Trophoblast cell (in vitro differentiated cells and primary cell): ENCODE data around the gene SPATA6L. TPM values are rescaled to one million over a fixed set of nuclear protein-coding genes. Genes with fewer than 3 reads are reported as not detected.

ENCODE experiments used
- DNase-seq, 2 donors: peaks; one replicate each; pipeline ENCODE4 v3.0.0-alpha.2; 2016
- H2AFZ ChIP-seq: 2 replicates; pipeline ENCODE4 v1.6.1; 2013; ENCODE audit warnings: low read length, moderate library complexity, mild to moderate bottlenecking; ENCODE audit not compliant: insufficient read depth, poor library complexity
- H2AK5ac ChIP-seq: 2 replicates; pipeline ENCODE4 v1.6.1; 2013; ENCODE audit warnings: mild to moderate bottlenecking, low read length
- H2BK120ac ChIP-seq: 2 replicates; pipeline ENCODE4 v1.6.1; 2013; ENCODE audit warnings: low read length, mild to moderate bottlenecking, moderate library complexity; ENCODE audit not compliant: insufficient read depth, poor library complexity
- H2BK12ac ChIP-seq: 2 replicates; pipeline ENCODE4 v1.6.1; 2013; ENCODE audit warnings: mild to moderate bottlenecking, low read length, moderate library complexity
- H2BK5ac ChIP-seq: 2 replicates; pipeline ENCODE4 v1.6.1; 2013; ENCODE audit warnings: low read length, low read depth, moderate library complexity, mild to moderate bottlenecking; ENCODE audit not compliant: poor library complexity
- H3K14ac ChIP-seq: 2 replicates; pipeline ENCODE4 v1.6.1; 2013; ENCODE audit warnings: mild to moderate bottlenecking, low read length
- H3K18ac ChIP-seq: 2 replicates; pipeline ENCODE4 v1.6.1; 2013; ENCODE audit warnings: mild to moderate bottlenecking, low read length
- H3K23ac ChIP-seq: 2 replicates; pipeline ENCODE4 v1.6.1; 2013; ENCODE audit warnings: low read length
- H3K27ac ChIP-seq: 2 replicates; pipeline ENCODE4 v1.5.1; 2013; ENCODE audit warnings: low read depth, mild to moderate bottlenecking, inconsistent platforms, low read length, moderate library complexity
- H3K27me3 ChIP-seq: 2 replicates; pipeline ENCODE4 v1.6.1; 2013; ENCODE audit warnings: inconsistent platforms, mild to moderate bottlenecking, low read length, moderate library complexity; ENCODE audit not compliant: insufficient read depth
- H3K36me3 ChIP-seq, 2 experiments: 1 replicate in 1 of 2; 2 replicates in 1 of 2; pipeline ENCODE4 v1.6.1; 2013; ENCODE audit warnings: low read length in 2 of 2, mild to moderate bottlenecking in 2 of 2, moderate library complexity in 1 of 2; ENCODE audit not compliant: insufficient read depth in 2 of 2, control insufficient read depth in 1 of 2
- H3K4ac ChIP-seq: 2 replicates; pipeline ENCODE4 v1.6.1; 2013; ENCODE audit warnings: low read depth, mild to moderate bottlenecking, low read length, moderate library complexity
- H3K4me1 ChIP-seq, 2 experiments: 1 replicate in 1 of 2; 2 replicates in 1 of 2; pipeline ENCODE4 v1.6.1; 2013; ENCODE audit warnings: low read length in 2 of 2, mild to moderate bottlenecking in 2 of 2, moderate library complexity in 1 of 2; ENCODE audit not compliant: insufficient read depth in 2 of 2, control insufficient read depth in 1 of 2
- H3K4me2 ChIP-seq: 2 replicates; pipeline ENCODE4 v1.6.1; 2013; ENCODE audit warnings: inconsistent platforms, mild to moderate bottlenecking, low read length, moderate library complexity
- H3K4me3 ChIP-seq: 2 replicates; pipeline ENCODE4 v1.5.1; 2013; ENCODE audit warnings: mild to moderate bottlenecking, low read depth, low read length, inconsistent platforms
- H3K79me1 ChIP-seq: one replicate; pipeline ENCODE4 v1.6.1; 2013; ENCODE audit warnings: low read length
- H3K79me2 ChIP-seq: 2 replicates; pipeline ENCODE4 v1.6.1; 2013; ENCODE audit warnings: low read length, mild to moderate bottlenecking; ENCODE audit not compliant: control insufficient read depth, insufficient read depth, poor library complexity
- H3K9ac ChIP-seq: 2 replicates; pipeline ENCODE4 v1.6.1; 2013; ENCODE audit warnings: mild to moderate bottlenecking, low read length
- H3K9me3 ChIP-seq: 2 replicates; pipeline ENCODE4 v1.6.1; 2013; ENCODE audit warnings: low read depth, mild to moderate bottlenecking, control low read depth, inconsistent platforms, low read length; ENCODE audit not compliant: insufficient read depth
- H4K12ac ChIP-seq: 2 replicates; pipeline ENCODE4 v1.6.1; 2013; ENCODE audit warnings: low read depth, mild to moderate bottlenecking, low read length, moderate library complexity
- H4K8ac ChIP-seq: 2 replicates; pipeline ENCODE4 v1.6.1; 2013; ENCODE audit warnings: low read depth, mild to moderate bottlenecking, low read length, moderate library complexity
- H4K91ac ChIP-seq: one replicate; pipeline ENCODE4 v1.6.1; 2013; ENCODE audit warnings: low read depth, mild to moderate bottlenecking, low read length, moderate library complexity
- WGBS: extraction: QIAGEN DNeasy Blood & Tissue Kit; methylation state at CpG from one replicate; pipeline ENCODE4 v1.1.7; 2013; ENCODE audit warnings: missing lambda C conversion rate; ENCODE audit not compliant: insufficient read length, insufficient coverage; ENCODE audit errors: extremely low coverage; 5-methylcytosine and 5-hydroxymethylcytosine counted together
- polyA plus RNA-seq: library from polyadenylated mRNA; stranded (reverse); fragments of 200-250 nt; gene quantifications from 2 replicates; pipeline ENCODE4 v1.2.3, GENCODE V29; 2013

Gene SPATA6L, protein sequence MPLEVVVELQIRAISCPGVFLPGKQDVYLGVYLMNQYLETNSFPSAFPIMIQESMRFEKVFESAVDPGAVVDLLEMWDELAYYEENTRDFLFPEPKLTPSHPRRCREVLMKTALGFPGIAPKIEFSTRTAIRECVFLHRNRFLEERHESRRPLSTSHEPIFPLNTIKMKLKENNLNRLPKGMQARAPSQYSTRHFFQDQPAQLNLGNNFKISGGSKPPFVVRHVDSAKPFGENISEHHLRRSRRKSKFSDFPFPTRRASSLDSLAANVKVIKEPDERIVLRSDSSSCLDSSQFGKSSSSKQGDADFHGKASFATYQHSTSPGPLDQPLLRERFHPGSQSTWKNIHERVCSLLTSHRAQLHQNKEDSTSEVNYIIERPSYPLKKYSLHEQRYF
- polyA plus RNA-seq = 1.3 and 1.7 TPM in 2 replicates

DNA sequence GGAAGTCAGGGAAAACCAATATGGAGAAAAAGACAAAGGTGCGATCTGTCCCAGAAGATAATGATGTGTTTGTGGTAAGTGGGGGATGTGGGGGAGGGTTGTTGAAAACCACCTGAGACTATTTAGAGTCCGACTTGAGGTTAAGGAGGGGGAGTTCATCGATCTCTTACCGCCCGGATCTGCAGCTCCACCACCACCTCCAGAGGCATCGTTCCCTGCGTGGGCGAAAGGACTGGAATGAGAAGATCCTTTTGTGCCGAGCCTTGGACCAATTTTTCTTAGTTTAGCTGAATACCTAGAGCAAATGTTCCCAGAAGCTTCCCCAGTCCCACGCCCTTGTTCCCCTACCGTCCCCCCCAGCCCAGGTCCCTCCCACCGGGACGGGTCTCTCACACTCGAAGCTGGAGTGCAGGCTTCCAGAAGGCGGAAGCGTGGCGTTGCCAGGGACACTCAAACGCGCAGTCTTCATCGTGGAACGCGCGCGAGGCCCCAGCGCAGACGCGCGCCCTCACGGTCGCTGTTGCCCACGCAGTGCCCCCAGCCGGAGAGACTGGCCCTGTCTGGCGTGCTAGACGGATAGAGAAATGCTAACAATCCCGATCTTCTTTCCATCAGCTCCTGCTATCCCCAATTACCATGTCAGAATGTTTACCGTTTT lies at the start of gene SPATA6L:
SPATA6L (minus strand) TSS at position 439 of the 658 bp plus-strand sequence; CDS start at position 209, 230 bp downstream.
- Histone ChIP-seq H3K23ac (no peak within 1 kb of the TSS), H3K14ac (peak within 1 kb of the TSS; percentile 57), H3K9me3 (no peaks in the 10 kb centered on the region), H2BK120ac (peak within 1 kb of the TSS; percentile 11), H4K8ac (peak within 1 kb of the TSS; percentile 37), H2AFZ (peak within 1 kb of the TSS; percentile 52), H3K79me2 (peaks cover 6% of the 10 kb centered on the region), H3K36me3 (no peaks in the 10 kb centered on the region), H3K4me2 (peak within 1 kb of the TSS; percentile 77), H2AK5ac (no peak within 1 kb of the TSS), H2BK5ac (no peak within 1 kb of the TSS), H3K4me1 (peaks cover 7 to 8% of the 10 kb centered on the region in 2 experiments), H3K18ac (peak within 1 kb of the TSS; percentile 79), H4K12ac (peak within 1 kb of the TSS; percentile 69), H3K79me1 (peaks cover 5% of the 10 kb centered on the region), H3K27ac (no peak within 1 kb of the TSS), H3K27me3 (no peaks in the 10 kb centered on the region), H4K91ac (peak within 1 kb of the TSS; percentile 8), H3K9ac (peak within 1 kb of the TSS; percentile 46), H3K4ac (no peak within 1 kb of the TSS), H3K4me3 (peak within 1 kb of the TSS; percentile 33), H2BK12ac (peak within 1 kb of the TSS; percentile 24)
- no CpG with 5 or more reads among the region's 36 CpGs for WGBS
- peak; percentile 26 to 61 for DNase-seq

DNA sequence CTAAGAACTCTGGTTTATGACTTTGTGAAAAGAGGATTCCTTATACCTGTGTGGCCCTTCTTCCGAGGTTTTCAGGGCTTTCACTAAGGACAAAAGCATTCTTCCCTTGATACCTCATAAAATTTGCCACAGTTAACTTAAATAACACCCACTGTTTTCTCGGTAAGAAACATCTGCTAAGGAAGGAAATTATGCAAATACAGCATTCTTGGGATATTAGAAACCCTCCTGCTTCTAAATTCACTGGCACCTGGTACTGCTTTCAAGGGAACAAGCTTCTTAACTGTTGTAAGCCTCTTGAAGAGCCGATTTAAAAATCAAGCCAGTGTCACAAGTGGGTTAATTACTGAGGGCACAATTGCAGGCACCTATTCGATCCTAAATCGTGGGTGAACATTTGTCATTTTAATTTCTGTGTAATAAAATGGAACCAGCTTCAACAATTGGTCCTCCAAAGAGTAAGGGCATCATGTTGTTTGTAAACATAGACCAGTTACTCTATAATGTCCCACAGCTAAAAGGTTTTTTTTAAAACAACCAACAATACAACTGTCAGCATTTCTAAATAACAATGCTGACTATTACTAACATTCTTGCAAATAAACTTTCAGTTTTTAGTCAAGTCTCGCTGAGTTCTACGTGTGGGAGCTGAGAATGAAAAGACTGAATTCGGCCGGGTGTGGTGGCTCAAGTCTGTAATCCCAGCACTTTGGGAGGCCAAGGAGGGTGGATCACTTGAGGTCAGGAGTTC lies 48.2 kb upstream of the SPATA6L start:
- H3K79me1 ChIP-seq = no peaks in the 10 kb centered on the region
- H3K4me3 ChIP-seq = no peak overlapping the region
- H3K4me2 ChIP-seq = no peak overlapping the region
- no peaks in the 10 kb centered on the region for H3K9me3 ChIP-seq
- H3K27ac ChIP-seq = no peak overlapping the region
- no peak overlapping the region for H4K12ac ChIP-seq
- no peak overlapping the region for H2AFZ ChIP-seq
- no peak overlapping the region for H2AK5ac ChIP-seq
- H3K18ac ChIP-seq = no peak overlapping the region
- no peak overlapping the region for H2BK12ac ChIP-seq
- WGBS = no CpG with 5 or more reads among the region's 9 CpGs
- no peaks in the 10 kb centered on the region for H3K4me1 ChIP-seq
- H2BK5ac ChIP-seq = no peak overlapping the region
- no peak for DNase-seq
- H4K91ac ChIP-seq = no peak overlapping the region
- no peaks in the 10 kb centered on the region for H3K27me3 ChIP-seq
- no peak overlapping the region for H3K4ac ChIP-seq
- H3K9ac ChIP-seq = no peak overlapping the region
- H3K14ac ChIP-seq = no peak overlapping the region
- H3K23ac ChIP-seq = no peak overlapping the region
- no peak overlapping the region for H4K8ac ChIP-seq
- H2BK120ac ChIP-seq = no peak overlapping the region
- no peaks in the 10 kb centered on the region for H3K79me2 ChIP-seq
- peaks cover 9 to 27% of the 10 kb centered on the region in 2 experiments for H3K36me3 ChIP-seq

DNA sequence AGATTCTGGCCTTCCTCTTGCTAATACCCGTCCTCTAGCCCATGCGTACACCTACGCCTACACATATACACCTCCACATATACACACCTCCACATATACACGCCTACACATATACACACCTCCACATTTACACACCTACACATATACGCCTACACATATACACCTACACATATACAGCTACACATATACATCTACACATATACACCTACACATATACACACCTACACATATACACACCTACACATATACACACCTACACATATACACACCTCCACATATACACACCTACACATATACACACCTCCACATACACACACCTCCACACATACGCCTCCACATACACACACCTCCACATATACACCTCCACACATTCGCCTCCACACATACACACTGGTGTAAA lies 47.6 kb upstream of the SPATA6L start:
- Histone ChIP-seq H3K9me3 (no peaks in the 10 kb centered on the region), H2AK5ac (no peak overlapping the region), H4K8ac (no peak overlapping the region), H2BK120ac (no peak overlapping the region), H3K79me1 (no peaks in the 10 kb centered on the region), H3K4me3 (no peak overlapping the region), H4K12ac (no peak overlapping the region), H3K4me1 (no peaks in the 10 kb centered on the region), H3K36me3 (peaks cover 9 to 24% of the 10 kb centered on the region in 2 experiments), H2AFZ (no peak overlapping the region), H3K18ac (no peak overlapping the region), H3K23ac (peak overlapping the region; percentile 65), H3K27me3 (no peaks in the 10 kb centered on the region), H3K14ac (no peak overlapping the region), H3K27ac (no peak overlapping the region), H3K4me2 (no peak overlapping the region), H3K79me2 (no peaks in the 10 kb centered on the region), H2BK12ac (no peak overlapping the region), H2BK5ac (no peak overlapping the region), H4K91ac (no peak overlapping the region), H3K4ac (no peak overlapping the region), H3K9ac (no peak overlapping the region)
- no peak for DNase-seq
- 100% methylated on average over 2 of the region's 7 CpGs for WGBS

DNA sequence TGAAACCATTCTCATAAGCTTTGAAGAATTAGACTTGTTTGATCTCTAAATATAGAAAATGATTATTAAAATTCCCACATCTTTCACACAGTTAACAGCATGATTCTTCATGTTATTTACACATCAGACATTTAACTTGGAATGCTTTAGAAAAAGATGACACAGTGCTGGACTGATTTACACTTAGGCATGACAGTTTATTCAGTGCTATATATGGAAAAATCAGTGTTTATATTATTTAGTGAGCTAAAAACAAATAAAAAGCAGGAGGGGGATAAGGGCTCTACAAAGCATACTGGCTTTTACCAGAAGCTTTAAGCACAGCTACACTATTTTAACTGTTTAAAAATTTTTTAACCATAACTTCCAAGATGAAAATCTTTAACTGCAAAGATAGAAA lies 43.1 kb upstream of the SPATA6L start:
- Histone ChIP-seq H2BK120ac (no peak overlapping the region), H2AFZ (no peak overlapping the region), H3K4me3 (no peak overlapping the region), H2BK12ac (no peak overlapping the region), H3K14ac (no peak overlapping the region), H4K12ac (no peak overlapping the region), H3K79me2 (no peaks in the 10 kb centered on the region), H3K18ac (no peak overlapping the region), H4K91ac (no peak overlapping the region), H3K79me1 (no peaks in the 10 kb centered on the region), H3K4me1 (no peaks in the 10 kb centered on the region), H2AK5ac (no peak overlapping the region), H4K8ac (no peak overlapping the region), H2BK5ac (no peak overlapping the region), H3K4ac (no peak overlapping the region), H3K27ac (no peak overlapping the region), H3K4me2 (no peak overlapping the region), H3K23ac (no peak overlapping the region), H3K36me3 (peaks cover 3 to 12% of the 10 kb centered on the region in 2 experiments), H3K9ac (no peak overlapping the region), H3K27me3 (no peaks in the 10 kb centered on the region), H3K9me3 (no peaks in the 10 kb centered on the region)
- DNase-seq = no peak
